Aorta (tissue), 5 donors: ENCODE results near the gene COL4A4. TPM values are rescaled to one million over a fixed set of nuclear protein-coding genes. Genes with fewer than 3 reads are reported as not detected.

ENCODE experiments used
- ATAC-seq: fragments of 200-7000 bp; cut with Tn5 transposase; one replicate; pipeline ENCODE4 v1.9.1; 2022; ENCODE audit warnings: moderate library complexity; ENCODE audit not compliant: low FRiP score
- DNase-seq, 2 donors: peaks; one replicate each; pipeline ENCODE4 v3.0.0-alpha.2; 2020
- H3K27ac ChIP-seq, 2 donors: one replicate each; pipeline ENCODE4 v1.5.1; 2013; ENCODE audit warnings: low read length in 2 of 2, mild to moderate bottlenecking in 2 of 2, moderate library complexity in 2 of 2, control low read depth in 1 of 2, inconsistent platforms in 1 of 2, low read depth in 1 of 2
- H3K27me3 ChIP-seq, 2 donors: one replicate each; pipeline ENCODE4 v1.6.1; 2013; ENCODE audit warnings: control low read depth in 1 of 2, low read length in 1 of 2, mild to moderate bottlenecking in 1 of 2, moderate library complexity in 1 of 2; ENCODE audit not compliant: insufficient read depth in 2 of 2, control insufficient read depth in 1 of 2
- H3K36me3 ChIP-seq, 2 donors: one replicate each; pipeline ENCODE4 v1.6.1; 2013; ENCODE audit warnings: control low read depth in 1 of 2, low read length in 1 of 2, mild to moderate bottlenecking in 1 of 2; ENCODE audit not compliant: insufficient read depth in 2 of 2, control insufficient read depth in 1 of 2
- H3K4me1 ChIP-seq, 2 donors: one replicate each; pipeline ENCODE4 v1.6.1; 2013; ENCODE audit warnings: low read length in 2 of 2, control low read depth in 1 of 2, mild to moderate bottlenecking in 1 of 2, moderate library complexity in 1 of 2; ENCODE audit not compliant: insufficient read depth in 2 of 2, control insufficient read depth in 1 of 2
- H3K4me3 ChIP-seq, 2 donors: one replicate each; pipeline ENCODE4 v1.5.1; 2013; ENCODE audit warnings: low read length in 2 of 2, control low read depth in 1 of 2, mild to moderate bottlenecking in 1 of 2
- H3K9me3 ChIP-seq: one replicate; pipeline ENCODE4 v1.6.1; 2013; ENCODE audit warnings: mild to moderate bottlenecking, low read length; ENCODE audit not compliant: control insufficient read depth
- whole genome bisulfite sequencing, 2 donors: extraction: QIAGEN DNeasy Blood & Tissue Kit; methylation state at CpG; one replicate each; pipeline ENCODE4 v1.1.7; 2013; 5-methylcytosine and 5-hydroxymethylcytosine counted together
- intact Hi-C, 2 donors: fragments of 100-400 bp; cut with DNase I; formaldehyde crosslinking; loops; one replicate each; pipeline versions ENCODE4 v1.14.2 to v1.15.0; 2022
- long read RNA-seq, 2 donors: library from polyadenylated mRNA; unstranded; transcript quantifications; one replicate each; pipeline ENCODE4 v2.0.0, GENCODE V29; 2020 to 2021
- polyA plus RNA-seq, 2 donors: library from polyadenylated mRNA; stranded (reverse); fragments of 200-250 nt; gene quantifications; one replicate each; pipeline ENCODE4 v1.2.3, GENCODE V29; 2013
- total RNA-seq, 2 donors: library from RNA; stranded (reverse); fragmentation: NEBNext Ultra II Directional; extraction: Animal tissue kit (Norgen Biotek cat#: 25700); gene quantifications; one replicate each; pipeline ENCODE4 v1.2.1, GENCODE V29; 2021
- donor health status: healthy with polysubstance abuse.
- donor health status: Bipolar disorder and iron deficiency.
- donor health status: DM: no; HTN: no; CAD: no.
- donor health status: DM: no; HTN: no; CAD: no.
- donor health status: DM: yes; HTN: yes; CAD: no.

The COL4A4 gene
- total RNA-seq (10 to 100 TPM; 14.1 to 15.8 TPM), polyA plus RNA-seq (10 to 100 TPM in 1 of 2 donors, 1 to 10 TPM in 1; 2.3 to 14.9 TPM)
- long read RNA-seq, donor 1, partial matches to known transcripts = 21 of 42 reads
- long read RNA-seq, donor 1, other reads (novel, unspliced or antisense) = 21 of 42 reads
- long read RNA-seq, donor 2, partial matches to known transcripts = 2 of 17 reads
- long read RNA-seq, donor 2, other reads (novel, unspliced or antisense) = 15 of 17 reads

GRCh38 chr2:227163998-227164762, at the start of gene COL4A4, which contains the start of gene COL4A3:
Gene COL4A4 (minus strand): TSS chr2:227164205. CDS start chr2:227147483, 16,722 bp downstream.
Gene COL4A3 (plus strand): TSS chr2:227164624. CDS start chr2:227164727, 103 bp downstream.
- 0 to 2% methylated on average over 50 to 77 of the region's 77 CpGs for WGBS, 2 donors
- intact Hi-C loops = no loop called here
- Histone ChIP-seq H3K27me3 (no peaks in the 10 kb centered on the region), H3K4me1 (no peaks in the 10 kb centered on the region), H3K9me3 (no peaks in the 10 kb centered on the region), H3K36me3 (no peaks in the 10 kb centered on the region), H3K4me3 (peak within 1 kb of the TSS; percentile 65 to 81), H3K27ac (peak within 1 kb of the TSS in 1 of 2 donors; percentile 58)
- peak; percentile 84 for ATAC-seq
- peak; percentile 73 to 86 for DNase-seq

DNA sequence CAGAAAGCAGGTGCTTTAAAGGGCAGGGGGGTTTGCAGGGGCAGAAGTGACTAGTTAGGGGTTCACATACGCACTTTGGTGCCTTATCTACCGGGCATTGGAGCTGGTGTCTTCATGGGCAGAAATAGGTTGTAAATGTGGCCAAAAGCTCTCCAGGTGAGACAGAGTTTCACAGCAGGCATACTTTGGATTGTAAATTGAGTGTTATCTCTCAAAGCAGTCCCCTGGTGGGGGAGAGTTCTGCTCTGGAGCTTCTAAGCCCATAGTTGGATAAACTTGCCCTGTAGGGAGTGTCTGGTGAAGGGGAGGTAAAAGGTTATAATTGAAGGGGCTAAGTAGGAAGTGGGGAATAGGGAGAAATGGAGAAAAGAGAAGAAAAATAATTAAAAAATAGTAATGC, 43.6 kb upstream of the COL4A4 start:
- no peaks in the 10 kb centered on the region for H3K4me1 ChIP-seq
- no peak overlapping the region for H3K27ac ChIP-seq
- H3K9me3 ChIP-seq = no peaks in the 10 kb centered on the region
- intact Hi-C loops = no loop called here
- DNase-seq = no peak
- WGBS, 2 donors = 76 to 83% methylated on average over 2 of the region's 2 CpGs
- H3K4me3 ChIP-seq = no peak overlapping the region
- H3K36me3 ChIP-seq = no peaks in the 10 kb centered on the region
- H3K27me3 ChIP-seq = no peaks in the 10 kb centered on the region
- ATAC-seq = no peak

DNA sequence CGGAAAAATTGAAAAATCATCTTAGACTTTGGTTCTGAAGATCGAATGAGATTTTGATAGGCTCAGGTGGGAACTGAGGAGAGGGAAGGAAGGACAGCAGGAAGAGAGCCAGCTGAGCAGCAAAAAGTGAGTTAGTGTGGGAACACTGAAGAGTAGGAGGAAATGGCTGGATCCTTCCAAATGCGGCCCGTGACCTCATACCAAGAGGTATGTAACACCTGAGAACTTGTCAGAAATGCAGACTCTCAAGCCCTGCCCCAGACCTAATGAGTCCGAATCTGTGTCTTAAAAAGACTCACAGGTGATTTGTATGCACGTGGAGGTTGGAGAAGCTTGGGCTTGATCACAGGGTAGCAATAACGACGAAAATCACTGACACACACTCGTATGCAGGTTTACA, 42.4 kb upstream of the COL4A4 start:
- Histone ChIP-seq H3K36me3 (no peaks in the 10 kb centered on the region), H3K27me3 (no peaks in the 10 kb centered on the region), H3K9me3 (no peaks in the 10 kb centered on the region), H3K27ac (no peak overlapping the region), H3K4me3 (no peak overlapping the region), H3K4me1 (no peaks in the 10 kb centered on the region)
- no peak for DNase-seq
- intact Hi-C loops = no loop called here
- WGBS, 2 donors = 86 to 90% methylated on average over 9 of the region's 9 CpGs
- no peak for ATAC-seq

DNA sequence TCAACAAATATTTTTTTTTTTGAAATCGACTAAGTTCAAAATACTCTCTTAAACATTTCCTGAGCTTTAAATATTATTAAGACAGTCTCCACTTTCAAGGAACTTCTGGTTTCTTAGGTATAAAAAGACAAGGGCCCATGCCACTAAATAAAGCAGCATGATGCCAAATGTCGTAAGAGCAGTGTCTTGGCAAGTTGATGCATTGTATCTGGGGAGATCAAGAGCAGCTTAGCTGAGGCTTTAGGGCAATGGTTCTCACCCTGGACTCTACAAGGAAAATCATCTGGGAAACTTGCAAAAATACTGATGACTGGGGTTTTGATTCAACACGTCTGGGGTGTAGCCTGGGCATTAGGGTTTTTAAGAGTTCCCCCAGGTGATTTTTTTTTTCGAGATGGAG, 41.7 kb upstream of the COL4A4 start:
- ATAC-seq (no peak), DNase-seq (no peak)
- WGBS, 2 donors = 66 to 73% methylated on average over 4 of the region's 4 CpGs
- Histone ChIP-seq H3K4me1 (no peaks in the 10 kb centered on the region), H3K4me3 (no peak overlapping the region), H3K36me3 (no peaks in the 10 kb centered on the region), H3K27me3 (no peaks in the 10 kb centered on the region), H3K9me3 (no peaks in the 10 kb centered on the region), H3K27ac (no peak overlapping the region)
- intact Hi-C loops = no loop called here

GRCh38 chr2:227204452-227204851, 40.4 kb upstream of the COL4A4 start:
- Histone ChIP-seq H3K9me3 (no peaks in the 10 kb centered on the region), H3K36me3 (no peaks in the 10 kb centered on the region), H3K4me1 (no peaks in the 10 kb centered on the region), H3K27ac (no peak overlapping the region), H3K27me3 (no peaks in the 10 kb centered on the region), H3K4me3 (no peak overlapping the region)
- ATAC-seq = no peak
- intact Hi-C loops = no loop called here
- no peak for DNase-seq
- WGBS, 2 donors = 90 to 92% methylated on average over 4 of the region's 4 CpGs

GRCh38 chr2:227201771-227202170, 37.8 kb upstream of the COL4A4 start:
- no peak overlapping the region for H3K4me3 ChIP-seq
- no peaks in the 10 kb centered on the region for H3K4me1 ChIP-seq
- WGBS, 2 donors = 89 to 91% methylated on average over 2 of the region's 2 CpGs
- H3K27ac ChIP-seq = no peak overlapping the region
- ATAC-seq (no peak), DNase-seq (no peak)
- intact Hi-C loops = no loop called here
- H3K36me3 ChIP-seq = no peaks in the 10 kb centered on the region
- H3K27me3 ChIP-seq = no peaks in the 10 kb centered on the region
- H3K9me3 ChIP-seq = no peaks in the 10 kb centered on the region

- Histone ChIP-seq H3K36me3 (no peaks in the 10 kb centered on the region), H3K4me3 (no peak overlapping the region), H3K4me1 (no peaks in the 10 kb centered on the region), H3K27ac (no peak overlapping the region), H3K27me3 (no peaks in the 10 kb centered on the region), H3K9me3 (no peaks in the 10 kb centered on the region)
- ATAC-seq (no peak), DNase-seq (no peak)
- intact Hi-C loops = no loop called here
- WGBS, 2 donors = 82 to 86% methylated on average over 3 of the region's 3 CpGs
These were observed 34.9 kb upstream of the COL4A4 start for GRCh38 chr2:227198866-227199265.

DNA sequence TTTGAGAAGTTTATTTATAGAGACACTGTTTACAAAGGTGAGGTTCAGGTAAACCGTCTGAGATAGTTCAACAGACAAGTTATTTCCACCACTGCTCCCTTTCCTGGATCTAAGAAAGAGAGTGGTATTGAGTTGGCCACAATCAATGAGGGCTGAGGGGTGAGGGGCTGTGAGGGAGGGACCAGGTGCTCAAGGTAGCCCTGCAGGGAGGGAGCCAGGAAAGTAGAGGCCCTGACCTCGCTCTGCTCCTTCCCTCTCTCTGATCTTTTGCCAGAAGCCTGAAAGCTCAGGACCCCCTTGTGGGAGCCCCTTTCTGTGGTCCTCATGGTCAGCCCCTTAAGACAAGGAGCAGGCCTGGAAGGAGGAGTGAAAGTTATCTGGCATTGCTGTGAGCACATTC, 30.2 kb upstream of the COL4A4 start:
- Histone ChIP-seq H3K4me1 (peaks cover 0 to 2% of the 10 kb centered on the region in 2 donors), H3K36me3 (no peaks in the 10 kb centered on the region), H3K4me3 (no peak overlapping the region), H3K27me3 (no peaks in the 10 kb centered on the region), H3K9me3 (no peaks in the 10 kb centered on the region), H3K27ac (no peak overlapping the region)
- WGBS, 2 donors = 65 to 84% methylated on average over 2 of the region's 2 CpGs
- intact Hi-C loops = no loop called here
- no peak for DNase-seq
- no peak for ATAC-seq

DNA sequence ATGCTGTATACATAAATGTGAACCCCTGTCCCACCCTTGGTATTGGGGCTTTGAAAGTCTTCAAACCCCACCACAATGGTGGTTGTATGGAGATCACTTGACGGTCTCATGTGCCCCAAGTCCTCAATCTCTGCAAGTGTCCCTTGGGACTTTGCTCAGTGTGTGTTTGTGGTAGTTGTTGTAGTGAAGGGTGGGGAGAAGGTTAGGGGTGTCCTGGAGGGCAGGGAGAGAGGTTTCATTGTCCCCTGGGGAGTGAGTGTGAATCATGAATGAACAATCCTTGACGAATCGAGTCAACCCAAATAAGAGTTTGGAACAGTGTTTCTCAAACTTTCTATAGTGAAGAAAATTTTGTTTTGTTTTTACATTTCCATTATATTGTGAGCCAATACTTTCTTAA, 28.5 kb upstream of the COL4A4 start:
- intact Hi-C loops = no loop called here
- no peaks in the 10 kb centered on the region for H3K27me3 ChIP-seq

More for the DNA sequence above, 28.5 kb upstream of the COL4A4 start:
- DNase-seq (no peak), ATAC-seq (no peak)
- no peaks in the 10 kb centered on the region for H3K9me3 ChIP-seq
- H3K4me1 ChIP-seq = peaks cover 0 to 6% of the 10 kb centered on the region in 2 donors
- H3K27ac ChIP-seq = no peak overlapping the region
- no peaks in the 10 kb centered on the region for H3K36me3 ChIP-seq
- H3K4me3 ChIP-seq = no peak overlapping the region
- 86 to 90% methylated on average over 3 of the region's 3 CpGs for WGBS, 2 donors
